M059J (cell line): ENCODE results near the gene FKBP2. TPM values are rescaled to one million over a fixed set of nuclear protein-coding genes. Genes with fewer than 3 reads are reported as not detected.
"Not testable (repeated sequence)": the region's sequence is repeated elsewhere in the genome, so short reads cannot be mapped to it uniquely, and the experiment has no call there.

Experiments
- DNase-seq: peaks from one replicate; pipeline ENCODE4 v3.0.0-alpha.2; 2012; ENCODE audit warnings: low read depth
- total RNA-seq: library from RNA; depleted of rRNA; stranded (reverse); fragments of >200 nt; shearing (Covaris generic); gene quantifications from 2 replicates; pipeline ENCODE4 v1.2.3, GENCODE V29; 2014

Gene FKBP2
- total RNA-seq, 1 experiment from 2014 or later: 100 TPM

GRCh38 chr11:64233913-64234586 is 6.8 kb upstream of the FKBP2 start, which contains the start of gene VEGFB:
Gene VEGFB (plus strand): TSS chr11:64234584. CDS start chr11:64234834, 250 bp downstream.
- peak; percentile 60 for DNase-seq

- peak; percentile 37 for DNase-seq
These were observed 6.1 kb upstream of the FKBP2 start for GRCh38 chr11:64234647-64235379.

GRCh38 chr11:64235437-64236161 is 5.3 kb upstream of the FKBP2 start:
- DNase-seq: no peak

- no peak for DNase-seq
These were observed 3.4 kb upstream of the FKBP2 start for GRCh38 chr11:64237484-64237951.

GRCh38 chr11:64238076-64238475 is 2.8 kb upstream of the FKBP2 start:
- no peak for DNase-seq

GRCh38 chr11:64238999-64239398 is 1.9 kb upstream of the FKBP2 start:
- no peak for DNase-seq

- DNase-seq: no peak
These were observed 1.0 kb upstream of the FKBP2 start for GRCh38 chr11:64239662-64240434.

GRCh38 chr11:64241241-64241490 is 271 bp downstream of the FKBP2 start:
- peak; percentile 98 for DNase-seq

GRCh38 chr11:64241491-64242374 is 838 bp downstream of the FKBP2 start:
- DNase-seq: peak; percentile 57

GRCh38 chr11:64243236-64243854 is 2.5 kb downstream of the FKBP2 start:
- DNase-seq: no peak

GRCh38 chr11:64244107-64244506 is 3.2 kb downstream of the FKBP2 start:
- peak; percentile 53 for DNase-seq

- DNase-seq: no peak
These were observed 4.1 kb downstream of the FKBP2 start for GRCh38 chr11:64244966-64245365.

- peak; percentile 64 for DNase-seq
These were observed 4.5 kb downstream of the FKBP2 start for GRCh38 chr11:64245401-64245796.

- peak; percentile 99 for DNase-seq
These were observed 5.1 kb downstream of the FKBP2 start for GRCh38 chr11:64245797-64246620.

GRCh38 chr11:64246621-64246870 is 5.7 kb downstream of the FKBP2 start:
- DNase-seq: not testable (repeated sequence)

GRCh38 chr11:64246871-64247728 is 6.2 kb downstream of the FKBP2 start, which contains the start of gene PPP1R14B:
Gene PPP1R14B (minus strand): TSS chr11:64246943. CDS start chr11:64246673, 270 bp downstream.
- peak; percentile 88 for DNase-seq

GRCh38 chr11:64247729-64248531 is 7.0 kb downstream of the FKBP2 start:
- no peak for DNase-seq

- DNase-seq: no peak
These were observed 7.7 kb downstream of the FKBP2 start for GRCh38 chr11:64248578-64248977.
